RKO (cell line): ENCODE results near the gene CIB2.
"Not testable (repeated sequence)": the region's sequence is repeated elsewhere in the genome, so short reads cannot be mapped to it uniquely, and the experiment has no call there.

Source experiments
- DNase-seq: peaks from one replicate; pipeline ENCODE4 v3.0.0-alpha.2; 2016; ENCODE audit warnings: low spot score

CIB2 gene

DNA sequence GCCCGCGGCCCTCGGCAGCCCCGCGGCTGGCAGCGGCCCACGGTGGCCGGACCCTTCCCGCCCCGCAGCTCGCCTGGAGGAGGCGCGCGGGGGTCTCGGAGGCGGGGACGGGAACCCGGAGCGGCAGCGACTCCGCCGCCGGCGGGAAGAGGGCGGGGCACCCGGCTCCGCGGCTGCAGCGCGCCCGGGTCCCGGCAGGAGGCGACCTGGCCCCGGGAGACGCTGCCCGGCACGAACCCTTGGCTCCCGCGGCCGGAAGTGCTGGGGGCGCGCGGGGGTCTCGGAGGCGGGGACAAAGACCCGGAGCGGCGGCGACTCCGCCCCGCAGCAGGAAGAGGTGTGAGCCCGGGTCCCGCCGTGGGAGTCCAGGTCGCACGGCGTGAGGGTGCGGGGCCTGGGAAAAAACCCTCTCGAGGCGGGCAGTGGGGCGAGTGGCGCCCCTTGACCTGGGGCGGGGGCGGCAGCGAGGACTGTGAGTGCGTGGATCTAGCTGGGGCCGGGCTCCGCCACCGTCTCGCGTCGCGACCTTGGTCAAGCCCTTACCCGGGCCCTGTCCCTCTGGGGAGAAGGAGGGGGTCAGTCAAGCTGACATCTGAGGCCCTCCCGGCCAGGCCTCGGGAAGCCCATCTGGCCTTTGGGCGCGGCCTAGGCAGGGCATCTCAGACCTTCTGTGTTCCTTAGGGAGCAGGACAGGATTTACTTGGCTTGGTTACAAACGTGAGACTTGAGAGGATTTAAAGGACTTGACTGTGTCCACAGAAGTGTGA lies at the start of gene CIB2:
CIB2 (minus strand) TSS at position 151 of the 767 bp plus-strand sequence. CDS start 230 bp downstream, outside the sequence.
- peak; percentile 57 for DNase-seq

GRCh38 chr15:78179906-78180305 lies 48.7 kb upstream of the CIB2 start:
- DNase-seq, result no peak

- DNase-seq, result no peak
Observed at GRCh38 chr15:78179286-78179840, 48.1 kb upstream of the CIB2 start.

GRCh38 chr15:78178064-78178463 lies 46.8 kb upstream of the CIB2 start:
- no peak for DNase-seq

- peak; percentile 12 for DNase-seq
Observed at GRCh38 chr15:78177447-78177873, 46.2 kb upstream of the CIB2 start.

DNA sequence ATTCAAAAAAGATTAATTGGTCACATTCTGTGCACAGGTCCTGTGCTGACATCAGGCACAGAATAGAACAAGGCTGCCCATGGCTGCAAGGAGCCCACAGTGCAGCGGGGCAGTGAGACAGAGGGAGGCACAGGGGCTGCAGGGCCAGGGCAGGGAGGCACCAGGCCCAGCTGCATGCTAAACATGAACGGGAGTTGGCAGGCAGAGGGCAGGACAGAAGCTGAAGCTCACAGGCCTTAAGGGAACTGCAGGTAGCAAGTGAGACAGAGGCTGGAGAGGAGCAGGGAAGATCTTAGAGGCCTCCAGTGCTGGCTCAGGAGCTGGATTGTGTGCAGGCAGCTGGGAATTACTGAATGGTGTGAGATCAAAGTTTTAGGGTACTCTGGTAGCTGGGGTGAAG lies 44.1 kb upstream of the CIB2 start:
- no peak for DNase-seq

- DNase-seq, result no peak
Observed at GRCh38 chr15:78174401-78174800, 43.2 kb upstream of the CIB2 start.

GRCh38 chr15:78171864-78172472 lies 40.7 kb upstream of the CIB2 start:
- no peak for DNase-seq

- DNase-seq, result no peak
Observed at GRCh38 chr15:78170848-78171773, 39.9 kb upstream of the CIB2 start.

DNA sequence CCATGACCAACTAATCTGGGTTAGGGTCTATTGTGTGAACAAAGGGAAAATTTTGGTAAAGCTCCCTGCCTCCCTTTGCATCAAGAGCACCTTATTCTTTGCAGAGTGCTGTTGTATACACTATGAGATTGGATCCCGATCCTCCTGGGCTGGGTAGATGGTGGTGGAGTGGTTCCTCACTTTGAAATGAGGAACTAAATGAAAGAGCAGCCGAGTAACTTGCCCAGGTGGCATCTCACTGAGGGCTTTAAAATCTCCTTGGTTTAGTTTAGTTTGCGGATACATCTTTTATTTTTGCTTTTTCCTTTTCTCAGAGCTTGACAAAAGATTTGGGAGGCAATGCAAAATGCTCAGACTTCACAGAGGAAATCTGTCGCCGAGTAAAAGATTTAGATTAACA lies 37.4 kb upstream of the CIB2 start:
- no peak for DNase-seq

GRCh38 chr15:78167227-78167888 lies 36.1 kb upstream of the CIB2 start:
- no peak for DNase-seq

GRCh38 chr15:78164010-78164409 lies 32.8 kb upstream of the CIB2 start:
- no peak for DNase-seq

GRCh38 chr15:78162038-78162437 lies 30.8 kb upstream of the CIB2 start:
- DNase-seq, result no peak

GRCh38 chr15:78159395-78159794 lies 28.1 kb upstream of the CIB2 start:
- no peak for DNase-seq

DNA sequence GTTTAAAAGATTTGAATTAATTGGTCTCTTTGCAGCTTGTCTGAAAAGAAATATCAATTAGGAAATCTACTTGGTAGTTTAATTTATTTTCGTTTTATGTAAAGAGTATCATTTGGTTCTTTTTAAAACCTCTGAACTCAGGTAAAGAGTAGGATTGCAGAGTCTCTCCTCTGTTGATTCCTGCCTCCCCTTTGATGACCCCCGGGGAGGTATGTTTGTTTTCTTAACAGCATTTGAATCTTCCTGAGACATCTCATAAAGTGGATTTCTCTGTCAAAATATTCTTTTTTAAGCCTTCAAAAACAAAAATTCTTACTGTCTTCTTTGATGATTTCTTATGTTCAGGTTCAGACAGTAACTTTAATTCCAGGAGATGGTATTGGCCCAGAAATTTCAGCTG lies 26.0 kb upstream of the CIB2 start:
- DNase-seq, result no peak

DNA sequence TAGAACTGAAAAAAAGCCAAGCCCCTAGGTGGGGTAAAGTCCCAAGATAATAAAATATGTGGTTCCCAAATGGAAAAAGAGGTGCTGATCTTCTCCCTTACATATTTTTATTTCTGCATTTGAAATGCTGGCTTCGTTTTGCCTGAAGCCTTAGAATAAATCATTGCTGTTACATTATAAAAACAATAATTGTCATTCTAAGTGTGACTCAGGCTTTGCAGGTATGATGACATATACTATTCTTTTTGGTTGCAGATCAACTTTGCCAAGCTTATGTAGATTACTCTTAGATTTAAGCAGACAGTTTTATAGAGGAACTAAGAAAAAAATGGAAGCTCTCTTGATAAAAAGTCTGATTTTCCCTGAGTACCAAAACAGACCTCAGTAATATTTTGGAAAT lies 25.4 kb upstream of the CIB2 start:
- DNase-seq, result no peak

GRCh38 chr15:78155355-78155939 lies 24.2 kb upstream of the CIB2 start:
- no peak for DNase-seq

- DNase-seq, result no peak
Observed at GRCh38 chr15:78154955-78155354, 23.7 kb upstream of the CIB2 start.

- not testable (repeated sequence) for DNase-seq
Observed at GRCh38 chr15:78151075-78151474, 19.8 kb upstream of the CIB2 start.

- peak; percentile 37 for DNase-seq
Observed at GRCh38 chr15:78149805-78150751, 18.8 kb upstream of the CIB2 start.
